H1 (cell line): ENCODE data around the gene TCEA2. TPM values are rescaled to one million over a fixed set of nuclear protein-coding genes. Genes with fewer than 3 reads are reported as not detected.
A peak's percentile ranks its signal among the peaks of the same experiment; 100 is the strongest.

Source experiments
- CHD1 ChIP-seq: IDR thresholded peaks from 2 replicates; pipeline ENCODE4 v1.6.1; 2012; ENCODE audit warnings: low read depth, low read length, improper control_type of control experiment
- SP1 ChIP-seq: IDR thresholded peaks from 2 replicates; pipeline ENCODE4 v1.6.1; 2011; ENCODE audit warnings: low read depth, low read length
- TAF7 ChIP-seq: optimal IDR thresholded peaks from 2 replicates; pipeline ENCODE3; 2011; ENCODE audit warnings: low read depth, mild to moderate bottlenecking, inconsistent platforms, low read length, moderate library complexity, borderline replicate concordance
- polyA plus RNA-seq, 7 experiments: library from polyadenylated mRNA; depleted of rRNA in 3 of 7; stranded (reverse) in 5 of 7; unstranded in 2 of 7; fragments of >200 nt in 5 of 7; fragments of 200-250 nt in 2 of 7; gene quantifications; 1 replicate in 5 of 7; 2 replicates in 1 of 7; 4 replicates in 1 of 7; pipeline versions ENCODE4 v1.2.1 to v1.2.3, GENCODE V29; 2011 to 2013; ENCODE audit warnings: missing spikeins in 2 of 7, mixed read lengths in 2 of 7
- total RNA-seq: library from RNA; stranded (reverse); fragmentation: NEBNext Ultra II Directional; extraction: Animal tissue kit (Norgen Biotek cat#: 25700); gene quantifications from 2 replicates; pipeline ENCODE4 v1.2.1, GENCODE V29; 2021
- TF ChIP-seq, protein P1 (sequence below): IDR thresholded peaks from 2 replicates; pipeline ENCODE4 v1.6.1; 2011; ENCODE audit warnings: low read length, improper control_type of control experiment
- TF ChIP-seq, protein P2 (sequence below): IDR thresholded peaks from 2 replicates; pipeline ENCODE4 v1.6.1; 2012; ENCODE audit warnings: inconsistent platforms

The TCEA2 gene
- total and polyA plus RNA-seq, 2 of the 8 experiments (the other 6 are each of a cell fraction or from before 2014, with no cell fraction given) = 41.4 to 42.3 TPM

DNA sequence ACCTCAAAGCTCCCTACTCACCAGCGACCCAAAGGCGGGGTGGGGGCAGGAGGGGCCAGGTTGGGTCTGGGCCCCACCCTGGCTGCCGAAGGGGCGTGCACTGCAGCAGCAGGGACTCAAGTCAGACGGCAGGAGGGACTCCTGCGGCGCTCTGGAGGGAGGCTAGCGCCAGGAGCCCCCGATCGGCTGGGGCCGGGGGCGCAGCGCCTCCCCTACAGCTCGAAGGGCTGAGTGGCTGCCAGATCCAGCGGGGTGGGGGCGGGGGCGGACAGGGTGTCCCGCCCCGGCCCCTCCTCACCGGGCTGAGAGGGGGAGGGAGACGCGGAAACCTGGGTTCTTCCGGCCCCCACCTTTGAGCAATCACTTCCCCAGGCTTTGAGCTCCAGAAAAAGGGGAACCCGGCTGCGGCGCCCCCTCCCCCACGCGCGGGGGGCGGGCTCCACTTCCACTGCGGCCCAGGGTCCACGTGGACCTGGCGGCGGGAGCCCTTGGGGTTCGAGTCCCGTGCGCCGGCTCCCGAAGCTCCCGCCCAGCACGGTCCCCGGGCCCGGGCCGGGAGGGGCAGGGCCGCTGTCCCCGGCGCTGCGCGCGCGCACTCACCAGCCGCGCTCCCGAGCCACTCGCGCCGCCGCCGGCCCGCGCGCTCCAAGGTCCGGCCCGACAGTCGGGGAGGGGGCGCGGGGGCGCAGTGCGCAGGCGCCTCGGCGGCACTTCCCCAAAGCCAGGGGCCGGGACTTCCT lies 16.4 kb downstream of the TCEA2 start, which contains the start of gene RGS19 (continued):
- TF ChIP-seq, protein P1, sequence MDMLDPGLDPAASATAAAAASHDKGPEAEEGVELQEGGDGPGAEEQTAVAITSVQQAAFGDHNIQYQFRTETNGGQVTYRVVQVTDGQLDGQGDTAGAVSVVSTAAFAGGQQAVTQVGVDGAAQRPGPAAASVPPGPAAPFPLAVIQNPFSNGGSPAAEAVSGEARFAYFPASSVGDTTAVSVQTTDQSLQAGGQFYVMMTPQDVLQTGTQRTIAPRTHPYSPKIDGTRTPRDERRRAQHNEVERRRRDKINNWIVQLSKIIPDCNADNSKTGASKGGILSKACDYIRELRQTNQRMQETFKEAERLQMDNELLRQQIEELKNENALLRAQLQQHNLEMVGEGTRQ = no peak
- TF ChIP-seq, protein P2, sequence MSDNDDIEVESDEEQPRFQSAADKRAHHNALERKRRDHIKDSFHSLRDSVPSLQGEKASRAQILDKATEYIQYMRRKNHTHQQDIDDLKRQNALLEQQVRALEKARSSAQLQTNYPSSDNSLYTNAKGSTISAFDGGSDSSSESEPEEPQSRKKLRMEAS = peak; percentile 37; the same call in 1 of the 2 replicates
- no peak for TF ChIP-seq SP1
- no peak for TF ChIP-seq TAF7
- TF ChIP-seq CHD1 = no peak
